Retinal pigment epithelial cell (primary cell): ENCODE measurements around the gene SLC22A31.

Experiments
- DNase-seq: peaks from one replicate; pipeline ENCODE4 v3.0.0-alpha.2; 2010; ENCODE audit warnings: low read depth
- H3K4me3 ChIP-seq: 2 replicates; pipeline ENCODE4 v1.5.1; 2011; ENCODE audit warnings: mild to moderate bottlenecking, low read length, control low read depth, moderate library complexity
- CTCF ChIP-seq: conservative IDR thresholded peaks from 2 replicates; pipeline ENCODE4 v1.5.1; 2011; ENCODE audit warnings: low read depth, low read length, control low read depth, inconsistent platforms

Gene SLC22A31

GRCh38 chr16:89179656-89180315 lies 20.6 kb downstream of the SLC22A31 start:
- DNase-seq = no peak
- no peak overlapping the region for H3K4me3 ChIP-seq
- no peak for TF ChIP-seq CTCF

- no peak for DNase-seq
- no peak overlapping the region for H3K4me3 ChIP-seq
- no peak for TF ChIP-seq CTCF
Measured at GRCh38 chr16:89179148-89179484, 21.2 kb downstream of the SLC22A31 start.

DNA sequence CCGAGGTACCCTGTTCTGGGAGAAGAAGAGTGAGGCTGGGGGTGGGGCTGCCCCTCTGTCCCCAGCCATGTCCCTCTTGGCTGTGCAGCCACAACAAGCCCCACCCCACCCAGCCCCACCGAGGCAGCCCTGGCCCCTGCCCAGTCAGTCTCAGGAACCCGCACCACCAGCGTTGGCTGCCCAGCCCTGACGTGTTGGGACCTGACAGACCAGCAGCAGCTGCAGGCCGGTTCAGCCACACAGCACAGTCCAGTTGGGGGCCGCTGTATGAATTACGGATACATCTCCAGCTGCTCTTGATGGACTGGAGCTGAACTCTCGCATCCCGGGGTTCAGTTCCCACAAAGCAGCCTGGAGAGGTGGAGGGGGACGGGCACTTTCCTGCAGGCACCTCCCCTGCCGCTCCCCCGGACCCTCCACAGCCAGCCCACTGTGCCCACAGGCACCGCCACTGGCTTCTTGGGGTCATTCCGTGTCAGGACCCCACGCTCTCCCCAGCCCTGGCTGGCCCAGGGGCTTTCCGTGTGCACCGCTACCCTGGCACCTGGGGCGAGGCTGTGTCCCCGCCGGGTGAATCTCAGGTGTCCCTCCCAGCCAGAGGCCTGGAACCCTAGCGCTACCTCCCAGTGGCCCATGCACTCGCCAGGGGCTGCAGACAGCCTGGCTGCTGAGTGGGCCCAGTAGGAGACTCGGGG lies 21.7 kb downstream of the SLC22A31 start:
- TF ChIP-seq CTCF = no peak
- H3K4me3 ChIP-seq = no peak overlapping the region
- DNase-seq = no peak

DNA sequence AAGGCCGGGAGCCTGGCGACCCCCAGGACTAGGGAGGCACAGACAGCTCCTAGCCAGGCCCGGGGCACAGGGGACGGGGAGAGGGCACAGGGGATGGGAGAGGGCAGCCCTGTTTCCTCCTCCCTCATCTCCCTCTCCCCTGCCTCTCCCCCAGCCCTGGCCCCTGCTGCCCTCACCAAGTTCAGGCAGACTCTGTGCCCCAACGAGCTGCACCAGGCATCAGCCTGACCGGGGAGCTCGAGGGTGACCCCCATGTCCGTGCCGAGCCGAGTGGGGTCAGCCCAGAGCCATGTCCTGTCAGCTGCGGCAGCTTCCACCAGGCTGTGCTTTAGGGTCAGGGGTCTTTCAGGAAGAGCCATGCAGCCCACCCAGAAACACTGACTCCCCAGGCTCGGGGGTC lies 22.8 kb downstream of the SLC22A31 start:
- DNase-seq = no peak
- no peak for TF ChIP-seq CTCF
- H3K4me3 ChIP-seq = no peak overlapping the region

GRCh38 chr16:89176717-89177116 lies 23.6 kb downstream of the SLC22A31 start:
- TF ChIP-seq CTCF = no peak
- no peak overlapping the region for H3K4me3 ChIP-seq
- no peak for DNase-seq

DNA sequence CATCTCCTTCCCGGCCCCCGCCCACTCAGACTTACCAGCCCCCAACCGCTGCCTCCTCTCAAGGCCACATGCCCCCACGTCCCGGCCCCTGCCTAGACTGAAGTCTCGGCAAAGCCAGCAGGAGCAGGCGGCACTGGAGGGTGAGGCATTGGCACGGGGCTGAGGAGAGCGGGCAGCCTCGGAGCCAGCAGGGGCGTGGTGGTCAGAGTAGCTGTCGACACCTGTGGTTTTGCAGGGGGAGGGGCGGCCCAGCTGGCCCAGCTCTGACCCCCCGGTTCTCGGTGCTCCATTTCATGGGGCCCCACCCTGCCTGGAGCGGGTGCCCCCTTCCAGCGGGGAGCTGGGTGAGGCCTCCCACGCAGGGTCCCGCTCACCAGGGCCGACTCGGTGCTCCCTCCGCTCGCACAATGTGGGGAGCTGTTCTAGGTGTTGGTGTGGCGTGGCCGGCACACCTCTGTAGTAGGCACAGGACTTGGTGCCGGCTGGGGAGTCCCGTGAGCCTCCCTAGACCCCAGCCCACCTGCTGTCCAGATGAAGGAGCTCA lies 24.1 kb downstream of the SLC22A31 start:
- DNase-seq = no peak
- H3K4me3 ChIP-seq = no peak overlapping the region
- no peak for TF ChIP-seq CTCF
